WTC11 (cell line): ENCODE data around the gene TMEM135.

Experiments
- CREB1 ChIP-seq: sonication (generic); formaldehyde crosslinking; IDR thresholded peaks from 2 replicates; pipeline ENCODE4 v1.8.0; 2023; ENCODE audit warnings: mild to moderate bottlenecking, missing genetic modification reagents
- JUN ChIP-seq: sonication (generic); formaldehyde crosslinking; IDR thresholded peaks from 2 replicates; pipeline ENCODE4 v1.8.0; 2023; ENCODE audit warnings: mild to moderate bottlenecking, missing genetic modification reagents
- TP53 ChIP-seq: sonication (generic); formaldehyde crosslinking; IDR thresholded peaks from 2 replicates; pipeline ENCODE4 v1.8.1; 2023; ENCODE audit warnings: mild to moderate bottlenecking, missing genetic modification reagents
- ZNF138 ChIP-seq: sonication (generic); formaldehyde crosslinking; conservative IDR thresholded peaks from 2 replicates; pipeline ENCODE4 v1.8.1; 2022; ENCODE audit warnings: mild to moderate bottlenecking, moderate library complexity, missing genetic modification reagents
- TF ChIP-seq, protein P1 (sequence below): fragments of 200-600 bp; IDR thresholded peaks from 2 replicates; pipeline ENCODE4 v1.8.0; 2022; ENCODE audit warnings: antibody characterized with exemption
- TF ChIP-seq, protein P2 (sequence below): sonication (generic); formaldehyde crosslinking; IDR thresholded peaks from 2 replicates; pipeline ENCODE4 v1.8.1; 2022; ENCODE audit warnings: missing genetic modification reagents, borderline replicate concordance
- TF ChIP-seq, protein P3 (sequence below): sonication (generic); formaldehyde crosslinking; IDR thresholded peaks from 2 replicates; pipeline ENCODE4 v1.8.1; 2023; ENCODE audit warnings: mild to moderate bottlenecking, moderate library complexity, missing genetic modification reagents
- TF ChIP-seq, protein P4 (sequence below): sonication (generic); formaldehyde crosslinking; IDR thresholded peaks from 2 replicates; pipeline ENCODE4 v1.8.1; 2023; ENCODE audit warnings: mild to moderate bottlenecking, missing genetic modification reagents
- TF ChIP-seq, protein P5 (sequence below): sonication (generic); formaldehyde crosslinking; IDR thresholded peaks from 2 replicates; pipeline ENCODE4 v1.8.1; 2023; ENCODE audit warnings: mild to moderate bottlenecking, missing genetic modification reagents, moderate library complexity
- TF ChIP-seq, protein P6 (sequence below): sonication (generic); formaldehyde crosslinking; IDR thresholded peaks from 2 replicates; pipeline ENCODE4 v1.8.1; 2022; ENCODE audit warnings: mild to moderate bottlenecking, moderate library complexity, missing genetic modification reagents
- TF ChIP-seq, protein P7 (sequence below): sonication (generic); formaldehyde crosslinking; IDR thresholded peaks from 2 replicates; pipeline ENCODE4 v1.8.0; 2022; ENCODE audit warnings: mild to moderate bottlenecking, missing genetic modification reagents

DNA sequence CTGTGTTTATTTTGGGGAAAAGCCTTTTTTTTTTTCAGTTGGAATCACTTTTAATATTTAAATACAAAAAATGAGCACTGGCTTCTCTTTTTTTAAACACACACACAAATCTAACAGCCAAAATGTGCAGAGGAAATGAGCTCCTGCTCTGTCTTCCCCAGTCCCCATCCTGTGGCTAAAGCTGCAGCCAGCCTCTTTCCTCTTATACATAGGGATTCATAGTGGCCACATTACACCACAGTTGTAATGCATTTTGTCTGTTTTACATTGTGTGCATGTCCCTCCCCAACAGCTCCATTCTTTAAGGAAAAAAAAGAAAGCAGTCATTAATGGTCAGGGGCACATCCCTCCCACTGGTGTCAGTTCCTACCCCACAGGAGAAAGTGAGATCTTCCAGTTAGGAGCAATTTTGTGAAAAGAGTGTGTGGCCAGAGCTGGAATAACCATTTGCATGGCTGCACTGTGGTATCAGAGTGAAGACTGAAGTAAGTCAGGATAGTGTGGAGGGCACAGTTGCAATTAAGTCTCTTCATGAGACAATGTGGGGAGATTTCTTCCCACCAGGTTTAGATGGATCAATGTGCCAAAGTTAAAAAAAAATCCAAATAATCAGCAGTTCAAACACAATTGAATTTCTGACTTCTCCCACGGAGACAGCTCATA is 220.6 kb downstream of the TMEM135 start:
- TF ChIP-seq, protein P1, sequence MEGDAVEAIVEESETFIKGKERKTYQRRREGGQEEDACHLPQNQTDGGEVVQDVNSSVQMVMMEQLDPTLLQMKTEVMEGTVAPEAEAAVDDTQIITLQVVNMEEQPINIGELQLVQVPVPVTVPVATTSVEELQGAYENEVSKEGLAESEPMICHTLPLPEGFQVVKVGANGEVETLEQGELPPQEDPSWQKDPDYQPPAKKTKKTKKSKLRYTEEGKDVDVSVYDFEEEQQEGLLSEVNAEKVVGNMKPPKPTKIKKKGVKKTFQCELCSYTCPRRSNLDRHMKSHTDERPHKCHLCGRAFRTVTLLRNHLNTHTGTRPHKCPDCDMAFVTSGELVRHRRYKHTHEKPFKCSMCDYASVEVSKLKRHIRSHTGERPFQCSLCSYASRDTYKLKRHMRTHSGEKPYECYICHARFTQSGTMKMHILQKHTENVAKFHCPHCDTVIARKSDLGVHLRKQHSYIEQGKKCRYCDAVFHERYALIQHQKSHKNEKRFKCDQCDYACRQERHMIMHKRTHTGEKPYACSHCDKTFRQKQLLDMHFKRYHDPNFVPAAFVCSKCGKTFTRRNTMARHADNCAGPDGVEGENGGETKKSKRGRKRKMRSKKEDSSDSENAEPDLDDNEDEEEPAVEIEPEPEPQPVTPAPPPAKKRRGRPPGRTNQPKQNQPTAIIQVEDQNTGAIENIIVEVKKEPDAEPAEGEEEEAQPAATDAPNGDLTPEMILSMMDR: no peak
- TF ChIP-seq CREB1 (CRISPR knock-in tag) (no peak), JUN (CRISPR knock-in tag) (no peak), ZNF138 (CRISPR knock-in tag) (no peak), TP53 (no peak)
- TF ChIP-seq, protein P2, sequence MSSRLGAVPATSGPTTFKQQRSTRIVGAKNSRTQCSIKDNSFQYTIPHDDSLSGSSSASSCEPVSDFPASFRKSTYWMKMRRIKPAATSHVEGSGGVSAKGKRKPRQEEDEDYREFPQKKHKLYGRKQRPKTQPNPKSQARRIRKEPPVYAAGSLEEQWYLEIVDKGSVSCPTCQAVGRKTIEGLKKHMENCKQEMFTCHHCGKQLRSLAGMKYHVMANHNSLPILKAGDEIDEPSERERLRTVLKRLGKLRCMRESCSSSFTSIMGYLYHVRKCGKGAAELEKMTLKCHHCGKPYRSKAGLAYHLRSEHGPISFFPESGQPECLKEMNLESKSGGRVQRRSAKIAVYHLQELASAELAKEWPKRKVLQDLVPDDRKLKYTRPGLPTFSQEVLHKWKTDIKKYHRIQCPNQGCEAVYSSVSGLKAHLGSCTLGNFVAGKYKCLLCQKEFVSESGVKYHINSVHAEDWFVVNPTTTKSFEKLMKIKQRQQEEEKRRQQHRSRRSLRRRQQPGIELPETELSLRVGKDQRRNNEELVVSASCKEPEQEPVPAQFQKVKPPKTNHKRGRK: no peak
- TF ChIP-seq, protein P3, sequence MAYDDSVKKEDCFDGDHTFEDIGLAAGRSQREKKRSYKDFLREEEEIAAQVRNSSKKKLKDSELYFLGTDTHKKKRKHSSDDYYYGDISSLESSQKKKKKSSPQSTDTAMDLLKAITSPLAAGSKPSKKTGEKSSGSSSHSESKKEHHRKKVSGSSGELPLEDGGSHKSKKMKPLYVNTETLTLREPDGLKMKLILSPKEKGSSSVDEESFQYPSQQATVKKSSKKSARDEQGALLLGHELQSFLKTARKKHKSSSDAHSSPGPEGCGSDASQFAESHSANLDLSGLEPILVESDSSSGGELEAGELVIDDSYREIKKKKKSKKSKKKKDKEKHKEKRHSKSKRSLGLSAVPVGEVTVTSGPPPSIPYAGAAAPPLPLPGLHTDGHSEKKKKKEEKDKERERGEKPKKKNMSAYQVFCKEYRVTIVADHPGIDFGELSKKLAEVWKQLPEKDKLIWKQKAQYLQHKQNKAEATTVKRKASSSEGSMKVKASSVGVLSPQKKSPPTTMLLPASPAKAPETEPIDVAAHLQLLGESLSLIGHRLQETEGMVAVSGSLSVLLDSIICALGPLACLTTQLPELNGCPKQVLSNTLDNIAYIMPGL (CRISPR knock-in tag): no peak
- TF ChIP-seq, protein P4, sequence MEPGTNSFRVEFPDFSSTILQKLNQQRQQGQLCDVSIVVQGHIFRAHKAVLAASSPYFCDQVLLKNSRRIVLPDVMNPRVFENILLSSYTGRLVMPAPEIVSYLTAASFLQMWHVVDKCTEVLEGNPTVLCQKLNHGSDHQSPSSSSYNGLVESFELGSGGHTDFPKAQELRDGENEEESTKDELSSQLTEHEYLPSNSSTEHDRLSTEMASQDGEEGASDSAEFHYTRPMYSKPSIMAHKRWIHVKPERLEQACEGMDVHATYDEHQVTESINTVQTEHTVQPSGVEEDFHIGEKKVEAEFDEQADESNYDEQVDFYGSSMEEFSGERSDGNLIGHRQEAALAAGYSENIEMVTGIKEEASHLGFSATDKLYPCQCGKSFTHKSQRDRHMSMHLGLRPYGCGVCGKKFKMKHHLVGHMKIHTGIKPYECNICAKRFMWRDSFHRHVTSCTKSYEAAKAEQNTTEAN (CRISPR knock-in tag): no peak
- TF ChIP-seq, protein P5, sequence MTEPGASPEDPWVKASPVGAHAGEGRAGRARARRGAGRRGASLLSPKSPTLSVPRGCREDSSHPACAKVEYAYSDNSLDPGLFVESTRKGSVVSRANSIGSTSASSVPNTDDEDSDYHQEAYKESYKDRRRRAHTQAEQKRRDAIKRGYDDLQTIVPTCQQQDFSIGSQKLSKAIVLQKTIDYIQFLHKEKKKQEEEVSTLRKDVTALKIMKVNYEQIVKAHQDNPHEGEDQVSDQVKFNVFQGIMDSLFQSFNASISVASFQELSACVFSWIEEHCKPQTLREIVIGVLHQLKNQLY (CRISPR knock-in tag): no peak
- TF ChIP-seq, protein P6, sequence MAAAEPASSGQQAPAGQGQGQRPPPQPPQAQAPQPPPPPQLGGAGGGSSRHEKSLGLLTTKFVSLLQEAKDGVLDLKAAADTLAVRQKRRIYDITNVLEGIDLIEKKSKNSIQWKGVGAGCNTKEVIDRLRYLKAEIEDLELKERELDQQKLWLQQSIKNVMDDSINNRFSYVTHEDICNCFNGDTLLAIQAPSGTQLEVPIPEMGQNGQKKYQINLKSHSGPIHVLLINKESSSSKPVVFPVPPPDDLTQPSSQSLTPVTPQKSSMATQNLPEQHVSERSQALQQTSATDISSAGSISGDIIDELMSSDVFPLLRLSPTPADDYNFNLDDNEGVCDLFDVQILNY (CRISPR knock-in tag): no peak
- TF ChIP-seq, protein P7, sequence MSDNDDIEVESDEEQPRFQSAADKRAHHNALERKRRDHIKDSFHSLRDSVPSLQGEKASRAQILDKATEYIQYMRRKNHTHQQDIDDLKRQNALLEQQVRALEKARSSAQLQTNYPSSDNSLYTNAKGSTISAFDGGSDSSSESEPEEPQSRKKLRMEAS (CRISPR knock-in tag): no peak
